GM12864 (cell line): ENCODE measurements around the gene GSAP.

Experiments used
- DNase-seq: peaks from one replicate; pipeline ENCODE4 v3.0.0-alpha.2; 2011; ENCODE audit warnings: low read depth
- H3K4me3 ChIP-seq: 2 replicates; pipeline ENCODE4 v1.5.1; 2011; ENCODE audit warnings: mild to moderate bottlenecking, low read depth, low read length, control low read depth
- TF ChIP-seq, protein P1 (sequence below): IDR thresholded peaks from 2 replicates; pipeline ENCODE4 v1.5.1; 2011; ENCODE audit warnings: low read depth, mild to moderate bottlenecking, moderate library complexity, low read length, control low read depth, inconsistent platforms; ENCODE audit errors: missing control alignments

GSAP gene

DNA sequence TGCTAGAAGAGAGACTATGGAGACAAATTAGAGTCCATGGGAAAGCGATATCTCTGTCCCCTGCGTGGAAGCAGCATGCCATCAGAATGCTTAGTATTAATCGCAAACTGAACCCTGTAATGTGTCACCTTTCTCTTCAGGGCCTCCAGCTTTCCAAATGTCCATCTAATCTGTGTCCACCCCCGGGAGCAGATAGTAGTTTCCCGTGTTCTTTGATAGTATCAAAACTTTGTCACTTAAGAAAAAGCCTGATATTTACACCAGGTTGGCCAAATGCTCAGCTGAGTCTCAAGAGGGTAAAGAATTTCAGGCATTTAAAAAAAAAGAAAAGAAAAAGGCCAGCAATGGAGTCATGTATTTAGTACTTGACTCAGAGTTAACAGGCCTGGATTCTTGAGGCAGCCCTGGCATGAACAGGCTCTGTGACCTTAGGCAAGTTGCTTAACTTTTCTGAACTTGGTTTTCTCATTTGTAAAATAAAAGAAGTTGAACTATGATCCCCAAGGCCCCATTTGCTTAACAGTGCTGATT is 10.4 kb upstream of the GSAP start:
- no peak for DNase-seq
- TF ChIP-seq, protein P1, sequence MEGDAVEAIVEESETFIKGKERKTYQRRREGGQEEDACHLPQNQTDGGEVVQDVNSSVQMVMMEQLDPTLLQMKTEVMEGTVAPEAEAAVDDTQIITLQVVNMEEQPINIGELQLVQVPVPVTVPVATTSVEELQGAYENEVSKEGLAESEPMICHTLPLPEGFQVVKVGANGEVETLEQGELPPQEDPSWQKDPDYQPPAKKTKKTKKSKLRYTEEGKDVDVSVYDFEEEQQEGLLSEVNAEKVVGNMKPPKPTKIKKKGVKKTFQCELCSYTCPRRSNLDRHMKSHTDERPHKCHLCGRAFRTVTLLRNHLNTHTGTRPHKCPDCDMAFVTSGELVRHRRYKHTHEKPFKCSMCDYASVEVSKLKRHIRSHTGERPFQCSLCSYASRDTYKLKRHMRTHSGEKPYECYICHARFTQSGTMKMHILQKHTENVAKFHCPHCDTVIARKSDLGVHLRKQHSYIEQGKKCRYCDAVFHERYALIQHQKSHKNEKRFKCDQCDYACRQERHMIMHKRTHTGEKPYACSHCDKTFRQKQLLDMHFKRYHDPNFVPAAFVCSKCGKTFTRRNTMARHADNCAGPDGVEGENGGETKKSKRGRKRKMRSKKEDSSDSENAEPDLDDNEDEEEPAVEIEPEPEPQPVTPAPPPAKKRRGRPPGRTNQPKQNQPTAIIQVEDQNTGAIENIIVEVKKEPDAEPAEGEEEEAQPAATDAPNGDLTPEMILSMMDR: no peak
- H3K4me3 ChIP-seq: no peak overlapping the region

- no peak overlapping the region; the same call in 1 of the 2 replicates for H3K4me3 ChIP-seq
- TF ChIP-seq, protein P1: no peak
- no peak for DNase-seq
Measured at GRCh38 chr7:77426052-77426404, 9.9 kb upstream of the GSAP start.

- no peak for DNase-seq
- H3K4me3 ChIP-seq: peak overlapping the region; percentile 12; the same call in 1 of the 2 replicates
- TF ChIP-seq, protein P1: no peak
Measured at GRCh38 chr7:77425101-77426051, 9.2 kb upstream of the GSAP start.

DNA sequence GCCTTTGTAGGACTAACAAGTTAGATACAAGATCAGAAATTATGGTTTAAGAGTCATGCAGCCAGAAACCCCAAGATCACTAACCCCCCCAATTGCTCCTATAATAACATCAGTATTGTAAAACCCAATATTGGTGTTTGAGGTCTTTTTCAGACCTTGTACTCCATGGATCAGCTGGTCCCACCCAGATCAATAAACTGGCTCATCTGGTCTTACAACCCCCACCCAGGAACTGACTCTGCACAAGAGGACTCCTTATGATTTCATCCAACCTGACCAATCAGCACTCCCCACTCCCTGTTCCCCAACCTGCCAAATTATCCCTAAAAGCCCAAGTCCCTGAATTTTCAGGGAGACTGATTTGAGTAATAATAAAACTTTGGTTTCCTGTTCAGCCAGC is 6.4 kb upstream of the GSAP start:
- TF ChIP-seq, protein P1: no peak
- DNase-seq: no peak
- no peak overlapping the region for H3K4me3 ChIP-seq

- DNase-seq: no peak
- TF ChIP-seq, protein P1: no peak
- H3K4me3 ChIP-seq: no peak overlapping the region
Measured at GRCh38 chr7:77420986-77421672, 5.0 kb upstream of the GSAP start.

DNA sequence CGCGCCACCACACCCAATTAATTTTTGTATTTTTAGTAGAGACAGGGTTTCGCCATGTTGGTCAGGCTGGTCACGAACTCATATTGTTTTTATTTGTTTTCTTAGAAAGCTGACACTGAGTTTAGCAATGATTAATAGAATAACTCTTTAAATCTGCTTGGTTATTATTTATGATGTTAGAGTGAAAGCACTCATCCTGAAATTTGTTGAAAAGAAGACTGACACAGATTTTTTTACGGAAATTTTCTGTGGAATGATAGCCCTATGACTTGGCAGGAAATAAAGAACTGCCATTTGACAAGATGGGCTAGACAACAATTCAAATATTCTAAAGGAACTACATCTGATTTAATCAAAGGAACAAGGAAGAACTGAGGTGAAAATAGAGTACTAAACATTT is 4.3 kb upstream of the GSAP start:
- TF ChIP-seq, protein P1: no peak
- H3K4me3 ChIP-seq: no peak overlapping the region
- DNase-seq: no peak
